HG02885 (cell line): ENCODE results near the gene PIAS4.
A peak's percentile ranks its signal among the peaks of the same experiment; 100 is the strongest.
"Not testable (repeated sequence)": the region's sequence is repeated elsewhere in the genome, so short reads cannot be mapped to it uniquely, and the experiment has no call there.

Experiments
- ATAC-seq: cut with Tn5 transposase; IDR thresholded peaks from one replicate; pipeline ENCODE4 v1.9.1; 2021; ENCODE audit warnings: mild to moderate bottlenecking; ENCODE audit not compliant: unreplicated experiment, poor library complexity

PIAS4 gene

DNA sequence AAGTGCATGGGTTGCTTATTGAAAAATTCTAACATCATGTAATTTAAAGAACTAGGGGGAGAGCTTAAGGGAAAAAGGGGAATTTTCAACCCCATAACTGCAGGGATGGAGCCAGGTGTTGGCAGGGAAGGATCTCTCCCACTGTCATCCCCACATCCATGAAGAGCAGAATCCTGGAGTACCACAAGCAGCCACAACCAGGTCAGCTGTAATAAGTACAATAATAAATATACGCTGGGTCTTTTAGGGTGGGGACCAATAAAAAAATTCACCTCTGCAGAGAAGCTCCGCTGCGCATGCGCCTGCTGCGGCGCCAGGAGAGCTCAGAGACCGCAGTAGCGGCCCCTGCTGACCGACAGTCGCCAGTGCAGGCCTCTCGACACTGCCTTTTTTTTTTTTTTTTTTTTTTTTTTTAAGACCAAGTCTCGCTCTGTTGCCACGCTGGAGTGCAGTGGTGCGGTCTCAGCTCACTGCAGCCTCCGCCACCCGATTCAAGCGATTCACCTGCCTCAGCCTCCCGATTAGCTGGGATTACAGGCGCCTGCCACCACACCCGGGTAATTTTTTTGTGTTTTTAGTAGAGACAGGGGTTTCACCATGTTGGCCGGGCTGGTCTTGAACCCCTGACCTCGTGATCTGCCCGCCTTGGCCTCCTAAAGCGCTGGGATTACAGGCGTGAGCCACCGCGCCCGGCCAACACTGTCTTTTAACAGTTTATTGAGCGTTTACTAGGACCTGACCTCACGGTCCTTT lies 19.7 kb upstream of the PIAS4 start:
- no peak for ATAC-seq

DNA sequence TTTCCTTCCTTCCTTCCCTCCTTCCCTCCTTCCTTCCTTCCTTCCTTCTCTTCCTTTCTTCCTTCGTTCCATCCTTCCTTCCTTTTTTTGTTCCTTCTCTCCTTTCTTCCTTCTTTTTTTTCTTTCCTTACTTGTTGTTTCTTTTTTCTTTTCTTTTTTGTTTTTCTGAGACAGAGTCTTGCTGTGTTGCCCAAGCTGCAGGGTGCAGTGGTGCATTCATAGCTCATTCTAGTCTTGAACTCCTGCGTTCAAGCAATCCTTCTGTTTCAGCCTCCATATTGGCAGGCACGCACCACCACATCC lies 16.8 kb upstream of the PIAS4 start:
- no peak for ATAC-seq

DNA sequence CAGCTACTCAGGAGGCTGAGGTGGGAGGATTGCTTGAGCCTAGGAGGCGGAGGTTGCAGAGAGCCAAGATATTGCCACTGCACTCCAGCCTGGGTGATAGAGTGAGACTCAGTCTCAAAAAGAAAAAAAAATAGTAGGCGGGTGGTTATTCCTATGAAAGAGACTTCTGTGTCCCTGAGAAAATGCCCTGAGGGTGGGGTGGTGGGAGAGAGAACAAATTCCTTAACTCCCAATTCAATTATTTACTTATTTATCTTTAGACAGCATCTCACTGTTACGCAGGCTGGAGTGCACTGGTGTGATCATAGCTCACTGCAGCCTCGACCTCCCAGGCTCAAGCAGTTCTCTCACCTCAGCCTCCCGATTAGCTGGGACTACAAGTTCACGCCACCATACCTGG lies 11.9 kb upstream of the PIAS4 start:
- no peak for ATAC-seq

DNA sequence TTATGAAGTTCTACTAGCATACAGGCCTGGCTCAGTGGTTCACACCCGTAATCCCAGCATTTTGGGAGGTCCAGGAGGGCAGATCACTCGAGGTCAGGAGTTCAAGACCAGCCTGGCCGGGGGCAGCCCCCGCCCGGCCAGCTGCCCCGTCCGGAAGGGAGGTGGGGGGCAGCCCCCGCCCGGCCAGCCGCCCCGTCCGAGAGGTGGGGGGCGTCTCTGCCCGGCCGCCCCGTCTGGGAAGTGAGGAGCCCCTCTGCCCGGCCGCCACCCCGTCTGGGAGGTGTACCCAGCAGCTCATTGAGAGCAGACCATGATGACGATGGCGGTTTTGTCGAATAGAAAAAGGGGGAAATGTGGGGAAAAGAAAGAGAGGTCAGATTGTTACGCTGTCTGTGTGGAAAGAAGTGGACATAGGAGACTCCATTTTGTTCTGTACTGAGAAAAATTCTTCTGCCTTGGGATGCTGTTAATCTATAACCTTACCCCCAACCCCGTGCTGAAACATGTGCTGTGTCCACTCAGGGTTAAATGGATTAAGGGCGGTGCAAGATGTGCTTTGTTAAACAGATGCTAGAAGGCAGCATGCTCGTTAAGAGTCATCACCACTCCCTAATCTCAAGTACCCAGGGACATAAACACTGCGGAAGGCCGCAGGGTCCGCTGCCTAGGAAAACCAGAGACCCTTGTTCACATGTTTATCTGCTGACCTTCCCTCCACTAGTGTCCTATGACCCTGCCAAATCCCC lies 8.7 kb upstream of the PIAS4 start:
- ATAC-seq: not testable (repeated sequence)

DNA sequence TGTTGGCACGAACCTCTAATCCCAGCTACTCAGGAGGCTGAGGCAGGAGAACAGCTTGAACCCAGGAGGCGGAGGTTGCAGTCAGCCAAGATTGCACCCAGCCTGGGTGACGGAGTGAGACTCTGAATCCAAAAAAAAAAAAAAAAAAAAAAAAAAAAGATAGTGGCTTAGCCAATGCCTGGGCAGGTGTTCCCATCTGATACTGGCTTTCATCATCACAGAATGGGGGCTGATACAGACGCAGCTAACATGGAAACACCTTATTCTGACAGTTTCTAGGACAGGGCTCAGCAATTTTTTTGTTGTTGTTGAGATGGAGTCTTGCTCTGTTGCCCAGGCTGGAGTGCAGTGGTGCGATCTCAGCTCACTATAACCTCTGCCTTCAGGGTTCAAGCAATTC lies 6.7 kb upstream of the PIAS4 start:
- ATAC-seq: not testable (repeated sequence)

DNA sequence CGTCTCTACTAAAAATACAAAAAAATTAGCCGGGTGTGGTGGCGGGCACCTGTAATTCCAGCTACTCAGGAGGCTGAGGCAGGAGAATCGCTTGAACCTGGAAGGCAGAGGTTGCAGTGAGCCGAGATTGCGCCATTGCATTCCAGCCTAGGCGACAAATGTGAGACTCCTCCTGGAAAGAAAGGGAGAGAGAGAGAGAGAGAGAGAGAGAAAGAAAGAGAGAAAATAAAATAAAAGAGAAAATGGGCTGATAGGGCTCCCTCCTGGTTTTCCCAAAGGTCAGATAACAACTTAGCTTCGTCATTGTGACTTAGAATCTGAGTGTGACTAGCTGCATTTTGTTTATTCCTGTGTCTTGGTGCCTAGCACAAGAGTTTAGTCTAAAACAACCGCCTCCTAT lies 2.1 kb upstream of the PIAS4 start:
- not testable (repeated sequence) for ATAC-seq

DNA sequence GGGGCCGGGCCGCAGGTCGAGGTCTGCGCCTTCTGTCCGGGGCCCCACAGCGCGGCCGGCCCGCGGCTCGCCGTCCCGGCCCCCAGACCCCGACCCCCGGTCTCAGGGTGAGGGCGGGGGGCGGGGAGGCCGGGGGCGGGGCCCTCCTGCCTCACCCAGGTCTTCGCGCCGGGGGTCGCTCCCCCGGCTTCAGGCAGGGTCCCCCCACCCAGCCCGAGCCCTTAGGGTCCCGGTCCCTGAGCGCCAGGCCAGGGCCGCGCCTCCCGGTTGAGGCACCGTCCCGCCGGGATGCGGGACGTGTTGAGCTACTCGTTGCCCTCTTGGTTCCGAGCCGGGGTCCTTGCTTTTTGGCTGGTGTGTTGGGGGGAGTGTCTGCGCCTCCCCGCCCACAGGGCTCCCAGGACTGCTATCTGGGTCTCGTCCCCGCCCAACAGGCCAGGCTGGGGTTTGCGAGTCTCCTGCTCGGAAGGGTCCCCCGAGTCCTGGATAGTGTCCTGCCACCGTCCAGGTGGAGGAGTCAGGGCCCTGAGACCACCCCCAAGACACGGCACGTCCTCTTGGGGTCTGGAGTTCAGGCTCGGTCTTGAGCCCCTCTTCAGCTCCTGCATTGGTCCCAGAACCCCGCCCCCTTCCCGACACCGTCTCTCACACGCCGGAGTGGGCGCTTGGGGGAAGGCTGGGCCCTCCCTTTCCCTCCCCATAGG lies 452 bp downstream of the PIAS4 start:
- ATAC-seq: peak; percentile 13

DNA sequence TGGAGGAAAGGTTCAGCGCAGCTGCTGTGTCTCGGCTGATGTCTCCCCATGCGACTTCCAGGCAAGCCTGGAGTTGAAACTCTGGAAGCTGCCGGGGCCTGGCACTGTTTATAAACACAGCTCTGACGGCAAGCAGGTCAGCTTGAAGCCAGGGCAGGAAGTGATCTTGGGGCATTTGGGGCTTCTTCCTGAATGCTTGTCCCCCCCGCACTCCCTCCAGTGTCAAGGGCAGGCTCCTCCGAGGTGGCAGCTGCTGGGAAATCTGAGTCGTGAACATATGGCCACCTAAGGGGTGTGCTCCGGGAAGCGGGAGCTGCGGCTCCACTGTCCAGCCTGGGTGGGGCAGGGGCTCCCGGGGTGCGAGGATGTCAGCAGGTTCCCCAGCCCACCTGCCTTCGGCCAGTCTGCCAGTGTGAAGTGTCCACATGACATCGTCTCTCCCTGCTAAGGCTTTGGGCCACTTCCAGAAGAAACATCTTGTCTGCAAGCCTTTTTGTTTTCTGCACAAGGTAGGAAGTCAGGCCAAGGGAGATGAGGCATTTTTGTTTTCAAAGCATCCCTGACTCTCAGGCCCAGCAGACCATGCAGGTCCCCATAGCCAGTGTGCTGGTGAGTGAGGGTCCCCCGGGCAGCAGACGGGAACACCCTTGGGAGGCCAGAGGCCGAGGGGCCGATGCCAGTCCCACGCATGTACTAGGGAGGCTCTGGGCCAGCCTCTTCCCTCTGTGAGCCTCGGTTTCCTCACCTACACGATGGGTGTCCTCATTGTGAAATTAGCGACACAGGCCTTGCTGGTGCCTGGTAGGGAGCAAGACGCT lies 2.7 kb downstream of the PIAS4 start:
- ATAC-seq: no peak

DNA sequence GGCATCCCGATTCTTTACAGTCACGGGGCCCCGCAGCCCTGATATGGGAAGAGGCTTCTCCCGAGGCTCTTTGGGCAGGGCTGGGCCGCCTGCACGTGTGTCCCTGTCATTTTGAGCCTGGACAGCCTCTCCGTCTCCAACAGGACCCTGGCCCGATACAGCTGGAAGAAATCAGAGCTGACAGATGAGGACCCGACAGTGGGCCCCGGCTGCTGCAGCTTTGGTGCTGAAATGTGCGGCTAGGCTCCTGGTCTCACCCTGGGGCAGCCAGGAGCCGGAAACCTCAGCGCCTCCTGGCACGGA lies 3.2 kb downstream of the PIAS4 start:
- no peak for ATAC-seq

DNA sequence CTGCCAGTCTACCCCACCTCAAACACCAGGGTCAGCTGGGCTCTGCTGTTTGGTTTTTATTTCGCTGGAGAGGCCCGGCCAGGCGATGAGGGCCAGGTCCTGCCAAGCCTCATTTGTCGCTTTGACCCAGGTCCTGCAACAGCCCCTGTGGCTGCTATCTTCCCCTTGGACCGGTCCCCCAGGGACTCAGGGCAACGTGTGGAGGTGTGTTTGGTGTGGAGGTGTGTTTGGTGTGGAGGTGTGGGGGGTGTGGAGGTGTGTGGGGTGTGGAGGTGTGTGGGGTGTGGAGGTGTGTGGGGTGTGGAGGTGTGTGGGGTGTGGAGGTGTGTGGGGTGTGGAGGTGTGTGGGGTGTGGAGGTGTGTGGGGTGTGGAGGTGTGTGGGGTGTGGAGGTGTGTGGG lies 3.9 kb downstream of the PIAS4 start:
- not testable (repeated sequence) for ATAC-seq

DNA sequence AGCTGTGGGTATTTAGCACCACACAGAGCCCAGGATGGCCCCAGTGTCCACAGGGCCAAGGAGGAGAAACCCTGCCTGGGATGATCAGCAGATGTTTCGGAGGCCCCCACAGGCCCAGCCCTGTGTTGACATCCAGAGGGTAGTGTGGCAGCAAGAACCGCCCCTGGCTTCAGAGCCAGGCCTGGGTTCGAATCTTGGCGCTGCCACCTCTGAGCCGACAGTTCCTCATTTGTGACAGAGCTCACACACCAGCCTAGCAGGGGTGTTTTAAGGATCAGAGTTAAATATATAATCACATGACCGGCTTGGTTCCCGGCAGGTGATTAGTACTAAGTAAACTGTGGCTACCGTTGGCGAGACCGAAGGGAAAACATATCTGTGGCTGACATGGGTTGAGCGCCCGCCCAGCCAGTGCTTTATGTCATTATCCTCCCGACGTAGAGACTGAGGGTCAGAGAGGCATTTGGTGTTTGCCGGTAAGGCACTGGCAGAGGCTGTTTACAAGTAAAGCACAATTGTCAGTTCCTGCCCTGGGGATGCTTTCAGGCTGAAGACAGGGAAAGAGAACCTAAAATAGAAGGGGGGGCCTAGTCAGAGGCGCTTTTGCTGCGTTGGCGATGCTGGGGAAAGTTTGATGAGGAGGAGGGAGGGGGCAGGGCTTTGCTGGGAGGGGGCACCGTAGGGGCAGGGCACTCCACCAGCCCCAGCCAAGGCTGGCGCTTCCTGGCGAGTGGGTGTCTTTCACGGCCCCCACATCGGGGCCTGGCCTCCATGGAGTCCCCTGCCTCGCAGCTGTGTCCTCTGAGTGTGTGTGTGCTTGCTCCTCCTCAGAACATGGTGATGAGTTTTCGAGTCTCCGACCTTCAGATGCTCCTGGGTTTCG lies 4.8 kb downstream of the PIAS4 start:
- ATAC-seq: no peak

DNA sequence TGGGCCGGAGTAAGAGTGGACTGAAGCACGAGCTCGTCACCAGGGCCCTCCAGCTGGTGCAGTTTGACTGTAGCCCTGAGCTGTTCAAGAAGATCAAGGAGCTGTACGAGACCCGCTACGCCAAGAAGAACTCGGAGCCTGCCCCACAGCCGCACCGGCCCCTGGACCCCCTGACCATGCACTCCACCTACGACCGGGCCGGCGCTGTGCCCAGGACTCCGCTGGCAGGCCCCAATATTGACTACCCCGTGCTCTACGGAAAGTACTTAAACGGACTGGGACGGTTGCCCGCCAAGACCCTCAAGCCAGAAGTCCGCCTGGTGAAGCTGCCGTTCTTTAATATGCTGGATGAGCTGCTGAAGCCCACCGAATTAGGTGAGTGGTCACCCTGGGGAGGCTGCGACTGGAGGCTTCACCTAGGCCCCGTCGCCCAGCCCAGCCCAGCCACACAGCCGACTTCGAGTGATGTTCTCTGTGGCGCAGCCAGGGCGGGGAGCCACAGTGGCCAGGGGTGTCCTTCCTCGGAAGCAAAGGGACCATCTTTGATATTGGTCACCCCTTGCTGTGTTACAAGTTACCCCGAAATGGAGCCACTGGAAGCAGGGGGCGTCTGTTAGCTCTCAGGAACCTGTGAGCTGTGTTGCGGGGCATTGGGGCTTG lies 5.6 kb downstream of the PIAS4 start:
- ATAC-seq: no peak

DNA sequence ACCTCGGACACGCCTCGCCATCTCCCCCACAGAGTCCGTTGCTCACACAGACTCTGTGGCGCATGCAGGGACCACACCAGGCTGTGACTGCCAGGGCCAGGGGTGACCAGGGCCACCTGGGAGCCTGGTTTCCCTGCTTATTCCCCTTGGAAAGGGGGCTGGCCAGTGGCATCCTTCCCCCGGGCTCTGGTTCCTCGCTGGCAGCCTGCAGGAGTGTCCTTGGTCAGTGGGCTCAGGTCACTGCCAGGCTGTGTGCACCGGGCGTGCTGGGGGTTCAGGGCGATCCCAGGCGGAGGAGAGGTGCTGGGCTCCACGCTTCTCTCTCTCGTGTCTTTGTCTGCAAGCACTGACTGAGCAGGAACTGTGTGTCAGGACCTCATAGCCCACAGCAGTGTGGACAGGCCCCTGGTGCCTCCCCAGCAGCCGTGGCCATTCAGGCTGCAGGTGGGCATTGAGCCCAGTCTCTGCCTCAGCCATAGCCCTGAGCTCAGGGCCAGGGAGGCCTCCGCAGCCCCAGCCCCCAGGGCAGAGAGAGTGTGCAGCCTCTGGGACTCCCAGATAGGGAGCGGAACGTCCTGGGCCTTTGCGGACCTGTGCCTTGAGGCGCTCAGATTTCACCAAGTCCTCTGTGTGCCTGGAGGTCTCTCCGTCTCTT lies 6.5 kb downstream of the PIAS4 start:
- no peak for ATAC-seq

DNA sequence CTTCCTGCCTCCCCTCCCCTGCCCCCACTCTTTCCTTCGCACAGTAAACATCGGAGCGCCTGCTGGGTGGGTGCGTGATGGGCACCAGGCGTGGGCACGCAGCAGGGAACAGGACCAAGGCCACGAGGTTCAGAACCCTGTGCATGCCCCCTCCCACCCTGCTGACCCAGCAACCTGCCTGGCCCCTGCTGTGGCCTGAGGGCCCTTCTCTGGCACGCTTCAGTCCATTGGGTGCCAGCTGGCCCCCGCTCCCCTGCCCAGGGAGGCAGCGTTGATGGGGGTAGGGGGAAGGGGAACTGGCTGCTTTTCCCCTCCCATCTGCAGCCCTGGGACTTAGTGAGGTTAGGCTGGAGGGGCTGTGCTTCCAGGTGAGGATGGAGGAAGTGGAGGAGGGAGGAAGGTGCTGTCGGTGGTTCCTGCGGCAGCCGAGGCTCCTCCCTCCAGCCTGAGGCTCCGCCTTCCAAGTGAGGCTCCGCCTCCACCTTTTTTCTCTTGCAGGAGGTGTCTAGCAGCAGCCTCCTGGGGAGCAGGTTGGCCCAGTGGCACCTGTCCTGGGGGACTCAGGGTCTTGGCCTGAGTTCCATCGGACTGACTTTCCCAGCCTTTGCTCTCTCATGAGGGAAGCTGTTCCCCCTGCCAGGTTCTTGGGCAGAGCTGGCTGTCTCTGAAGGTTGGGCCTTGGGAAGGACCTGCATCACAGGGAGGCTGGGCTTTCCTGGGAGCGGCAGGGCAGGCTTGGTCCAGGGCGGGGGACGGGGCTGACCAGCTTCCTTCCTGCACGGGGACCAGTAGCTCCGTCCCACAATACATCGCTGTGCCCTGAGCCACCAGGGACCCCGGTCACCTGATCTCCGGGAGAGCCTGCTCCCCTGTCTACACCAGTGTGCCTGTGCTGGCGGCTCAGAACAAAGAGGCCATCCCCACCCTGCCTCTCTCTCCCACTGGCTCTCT lies 7.3 kb downstream of the PIAS4 start:
- no peak for ATAC-seq

DNA sequence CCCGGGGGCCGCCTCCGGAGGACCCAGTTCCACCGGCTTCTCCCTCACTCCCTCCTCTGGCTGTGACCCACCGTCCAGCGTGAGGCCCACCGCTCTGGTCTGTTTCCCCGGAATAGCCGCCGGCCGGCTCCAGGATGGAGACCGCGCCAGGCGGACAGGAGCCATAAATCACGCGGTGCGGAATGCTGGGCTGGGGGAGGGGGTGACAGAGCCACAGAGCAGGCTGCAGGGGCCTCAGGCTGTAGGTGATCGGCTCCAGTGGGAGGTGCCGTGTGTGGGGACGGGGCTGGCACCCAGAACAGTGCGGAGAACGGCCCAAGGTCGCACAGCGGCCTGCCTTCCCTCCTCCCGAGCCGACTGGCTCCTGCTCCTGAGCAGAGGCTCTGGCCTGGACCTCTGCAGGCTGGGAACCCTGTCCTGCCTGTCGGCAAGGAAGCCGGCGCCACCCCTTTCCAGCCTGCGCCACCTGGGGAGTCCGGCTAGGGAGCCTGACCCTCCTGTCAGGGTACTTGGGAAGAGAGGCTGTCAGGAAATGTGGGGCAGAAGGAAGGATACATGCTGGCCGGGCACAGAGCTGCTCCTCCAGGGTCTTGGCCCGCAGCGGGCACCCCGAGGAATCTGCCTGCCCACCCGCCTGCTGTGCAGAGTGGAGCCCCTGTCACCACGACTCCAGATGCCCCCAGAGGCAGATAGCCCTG lies 8.3 kb downstream of the PIAS4 start:
- ATAC-seq: no peak

DNA sequence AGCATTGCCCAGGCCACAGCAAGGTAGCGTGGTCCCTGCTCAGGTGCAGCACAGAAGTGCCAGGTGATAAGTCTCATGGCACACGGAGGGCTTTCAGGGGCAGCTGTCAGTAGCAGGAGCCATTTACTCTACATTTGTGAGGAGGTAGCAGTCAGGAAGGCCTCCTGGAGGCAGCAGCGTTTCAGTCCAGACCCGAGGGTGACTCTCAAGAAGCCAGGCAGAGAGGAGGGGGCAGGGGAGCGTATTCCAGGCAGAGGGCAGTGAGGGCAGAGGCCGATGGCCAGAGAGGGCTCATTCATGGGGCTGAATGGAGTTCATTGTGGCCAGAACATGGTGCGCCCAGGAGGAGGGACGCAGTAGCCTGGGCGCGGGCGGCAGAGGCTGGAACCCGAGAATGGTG lies 8.9 kb downstream of the PIAS4 start:
- no peak for ATAC-seq

DNA sequence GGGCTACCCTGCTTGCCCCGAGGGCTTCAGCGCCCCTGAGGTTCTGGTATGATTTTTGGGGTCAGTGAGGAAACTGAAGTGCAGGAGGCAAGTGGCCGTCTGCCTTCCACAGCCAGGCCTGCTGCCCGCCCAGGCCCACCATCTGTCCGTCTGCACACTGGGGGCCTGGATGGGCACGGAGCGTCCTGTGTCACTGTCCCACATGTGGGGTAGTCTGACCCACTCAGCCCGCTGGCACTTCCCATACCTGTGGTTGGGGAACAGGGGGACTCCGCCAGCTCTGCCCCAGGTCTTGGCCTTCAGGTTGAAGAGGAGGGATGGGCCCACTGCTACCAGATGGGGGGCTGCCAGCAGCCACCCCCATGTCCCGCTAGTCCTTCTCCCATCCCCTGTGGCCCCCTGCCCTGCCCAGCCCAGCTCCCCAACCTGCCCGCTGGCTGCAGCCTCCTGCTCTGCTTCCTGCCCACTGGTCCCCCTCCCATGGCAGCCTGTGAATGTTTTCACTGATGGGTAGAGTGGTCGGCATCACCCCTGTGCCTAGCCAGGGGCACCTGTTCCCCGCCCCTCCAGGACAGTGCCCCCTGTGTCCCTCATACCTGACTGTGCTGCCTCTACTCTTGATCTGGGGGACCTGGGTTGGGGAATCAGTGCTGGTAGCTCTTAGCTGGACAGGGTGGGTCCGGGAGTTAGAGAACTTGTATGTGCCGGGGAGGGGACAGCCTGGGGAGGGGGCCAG lies 9.5 kb downstream of the PIAS4 start:
- ATAC-seq: no peak
